GM19239 (cell line): Measurements from ENCODE around the gene DNMBP.
"Not testable (repeated sequence)": the region's sequence is repeated elsewhere in the genome, so short reads cannot be mapped to it uniquely, and the experiment has no call there.

Experiments
- DNase-seq: peaks from one replicate; pipeline ENCODE4 v3.0.0; 2011; ENCODE audit warnings: low spot score; ENCODE audit not compliant: insufficient read length
- FAIRE-seq: peaks from 2 replicates; lab custom pipeline; 2011; peaks lifted over from hg19 to GRCh38; lab: Jason Lieb, UNC

DNMBP gene

DNA sequence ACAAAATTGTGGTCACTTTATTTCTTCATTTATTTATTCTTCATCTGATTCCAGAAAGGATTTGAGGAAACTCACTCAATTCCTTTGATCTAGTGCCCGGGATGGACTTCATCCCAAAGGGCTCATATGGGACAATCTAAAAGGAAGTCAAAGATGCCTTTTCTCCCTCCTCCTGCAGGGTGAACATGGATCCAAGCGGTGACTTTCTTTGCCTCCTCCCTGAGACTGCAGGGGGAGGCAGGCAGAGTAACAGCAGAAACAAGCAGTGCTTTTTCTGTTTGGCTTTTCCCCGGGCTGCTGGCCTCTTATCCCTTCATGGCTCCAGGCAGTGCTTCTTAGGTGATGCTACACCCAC is 10.0 kb upstream of the DNMBP start:
- FAIRE-seq = no peak
- DNase-seq = no peak

DNA sequence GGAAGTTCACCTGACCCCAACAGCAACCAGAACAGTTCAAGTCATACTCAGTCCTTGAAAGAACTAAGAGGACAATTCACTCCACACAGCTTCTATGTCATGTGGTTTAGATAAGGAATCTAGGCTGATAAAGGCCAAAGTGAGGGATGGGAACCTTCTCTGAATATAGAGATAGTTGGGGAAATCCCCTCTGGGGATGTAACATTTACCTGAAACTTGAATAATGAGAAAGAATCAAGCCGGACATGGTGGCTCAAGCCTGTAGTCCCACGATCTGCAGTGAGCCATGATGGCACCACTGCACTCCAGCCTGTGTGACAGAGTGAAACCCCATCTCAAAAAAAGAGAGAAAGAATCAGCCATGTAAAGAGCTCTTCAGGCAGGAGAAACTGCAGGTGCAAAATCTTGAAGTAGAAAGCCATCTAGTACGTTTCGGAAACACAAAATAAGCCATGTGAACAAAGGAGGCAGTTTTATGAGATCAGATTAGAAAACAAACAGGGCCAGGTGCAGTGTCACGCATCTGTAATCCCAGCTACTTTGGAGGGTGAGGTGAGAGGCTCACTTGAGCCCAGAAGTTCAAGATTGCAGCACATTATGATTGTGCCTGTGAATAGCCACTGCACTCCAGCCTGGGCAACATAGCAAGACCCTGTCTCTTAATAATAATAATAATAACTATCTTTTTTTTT is 4.5 kb upstream of the DNMBP start:
- DNase-seq (peak; percentile 38), FAIRE-seq (peak; percentile 95)

DNA sequence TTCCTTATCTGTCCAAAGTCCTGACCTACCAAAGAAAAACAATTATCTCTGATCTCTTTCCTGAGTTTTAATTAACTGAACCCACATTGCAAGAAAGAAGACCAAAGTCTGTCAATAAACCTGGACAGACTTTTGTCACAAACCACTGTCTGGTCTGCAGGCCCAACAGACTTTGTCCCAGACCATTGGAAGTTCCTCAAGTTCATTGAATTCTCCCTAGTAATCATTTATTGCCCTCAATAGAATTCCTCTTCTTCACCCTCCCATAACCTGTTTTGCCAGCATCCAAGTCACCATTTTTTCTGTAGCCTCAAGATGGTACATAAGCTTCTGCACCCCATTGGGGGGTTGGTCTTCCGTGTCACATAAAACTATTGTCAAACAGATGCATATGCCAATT is 3.9 kb upstream of the DNMBP start:
- no peak for DNase-seq
- no peak for FAIRE-seq

DNA sequence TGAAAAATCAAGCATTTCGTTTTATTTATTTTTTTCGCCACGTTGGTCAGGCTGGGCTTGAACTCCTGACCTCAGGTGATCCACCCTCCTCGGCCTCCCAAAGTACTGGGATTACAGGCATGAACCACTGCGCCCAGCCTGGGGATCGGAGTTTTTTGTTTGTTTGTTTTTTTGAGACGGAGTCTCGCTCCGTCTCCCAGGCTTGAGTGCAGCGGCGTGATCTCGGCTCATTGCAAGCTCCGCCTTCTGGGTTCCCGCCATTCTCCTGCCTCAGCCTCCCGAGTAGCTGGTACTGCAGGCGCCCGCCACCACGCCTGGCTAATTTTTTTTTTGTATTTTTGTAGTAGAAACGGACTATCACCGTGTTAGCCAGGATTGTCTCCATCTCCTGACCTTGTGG is 2.2 kb upstream of the DNMBP start:
- not testable (repeated sequence) for DNase-seq, FAIRE-seq

DNA sequence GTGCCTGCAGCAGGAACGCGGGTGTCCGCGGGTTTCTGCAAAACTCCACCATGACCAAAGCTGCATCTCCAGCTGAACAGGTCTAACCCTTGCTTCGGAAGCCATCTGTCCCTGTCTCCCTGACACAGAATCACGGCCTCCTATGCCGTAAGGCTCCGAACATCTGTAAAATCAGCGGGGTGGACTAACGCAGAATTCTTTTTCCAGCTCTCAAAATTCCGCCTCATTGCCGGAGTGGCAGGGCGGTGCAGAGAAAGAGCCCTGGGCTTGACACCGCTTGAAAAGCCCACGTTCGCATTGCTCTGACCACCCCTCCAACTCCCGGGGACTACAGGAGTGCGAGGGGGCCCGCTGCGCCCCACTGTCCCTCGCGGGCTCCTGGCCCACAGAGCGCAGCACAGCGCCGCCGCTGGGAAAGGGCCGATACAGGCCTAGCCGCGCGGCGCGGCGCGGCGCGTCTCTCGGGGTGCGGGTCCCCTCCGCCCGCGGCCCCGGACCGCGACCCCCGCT is 409 bp downstream of the DNMBP start:
- FAIRE-seq (peak; percentile 11), DNase-seq (no peak)

DNA sequence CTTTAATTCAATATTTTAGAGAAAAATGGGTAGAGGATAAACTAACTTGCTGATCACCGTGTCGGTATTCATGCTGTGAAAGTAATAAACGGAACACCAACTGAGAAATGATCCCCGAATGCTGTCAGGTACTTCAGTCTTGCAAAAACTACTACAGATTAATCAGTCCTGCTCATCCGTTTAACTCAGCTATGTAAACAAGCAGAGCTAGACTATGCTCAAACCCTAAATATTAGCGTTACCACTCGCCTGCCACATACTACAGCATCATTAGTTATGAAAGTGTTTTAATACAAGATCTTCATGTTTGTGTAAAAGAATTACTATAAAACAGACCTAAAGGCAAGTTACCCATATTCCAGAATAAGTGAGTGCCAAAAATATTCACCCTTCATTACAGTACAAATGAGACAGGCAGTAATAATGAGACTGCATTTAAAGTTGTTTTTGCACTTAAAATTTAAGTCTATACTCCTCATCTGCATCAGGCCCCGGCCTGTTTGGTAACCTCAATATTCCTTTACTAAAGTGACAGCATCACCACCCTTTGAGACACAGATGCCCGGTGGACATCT is 952 bp downstream of the DNMBP start:
- DNase-seq = no peak
- FAIRE-seq = peak; percentile 26

DNA sequence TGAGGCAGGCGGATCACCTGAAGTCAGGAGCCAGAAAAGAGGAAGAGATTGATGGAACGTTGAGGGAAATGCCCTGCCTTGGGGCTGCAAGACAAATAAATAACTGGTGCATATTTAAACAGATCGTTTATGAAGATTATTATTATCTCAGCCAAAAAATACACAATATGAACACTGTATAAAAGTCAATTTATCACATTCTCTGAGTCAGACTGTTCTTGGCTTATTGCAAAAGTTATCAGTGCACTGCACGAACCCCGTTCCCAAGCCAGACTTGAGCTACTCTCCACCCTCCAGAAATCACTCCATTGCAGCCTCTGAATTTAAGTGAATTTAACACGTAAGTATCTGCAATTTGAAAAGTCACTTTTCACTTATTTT is 1.6 kb downstream of the DNMBP start:
- DNase-seq (no peak), FAIRE-seq (no peak)

DNA sequence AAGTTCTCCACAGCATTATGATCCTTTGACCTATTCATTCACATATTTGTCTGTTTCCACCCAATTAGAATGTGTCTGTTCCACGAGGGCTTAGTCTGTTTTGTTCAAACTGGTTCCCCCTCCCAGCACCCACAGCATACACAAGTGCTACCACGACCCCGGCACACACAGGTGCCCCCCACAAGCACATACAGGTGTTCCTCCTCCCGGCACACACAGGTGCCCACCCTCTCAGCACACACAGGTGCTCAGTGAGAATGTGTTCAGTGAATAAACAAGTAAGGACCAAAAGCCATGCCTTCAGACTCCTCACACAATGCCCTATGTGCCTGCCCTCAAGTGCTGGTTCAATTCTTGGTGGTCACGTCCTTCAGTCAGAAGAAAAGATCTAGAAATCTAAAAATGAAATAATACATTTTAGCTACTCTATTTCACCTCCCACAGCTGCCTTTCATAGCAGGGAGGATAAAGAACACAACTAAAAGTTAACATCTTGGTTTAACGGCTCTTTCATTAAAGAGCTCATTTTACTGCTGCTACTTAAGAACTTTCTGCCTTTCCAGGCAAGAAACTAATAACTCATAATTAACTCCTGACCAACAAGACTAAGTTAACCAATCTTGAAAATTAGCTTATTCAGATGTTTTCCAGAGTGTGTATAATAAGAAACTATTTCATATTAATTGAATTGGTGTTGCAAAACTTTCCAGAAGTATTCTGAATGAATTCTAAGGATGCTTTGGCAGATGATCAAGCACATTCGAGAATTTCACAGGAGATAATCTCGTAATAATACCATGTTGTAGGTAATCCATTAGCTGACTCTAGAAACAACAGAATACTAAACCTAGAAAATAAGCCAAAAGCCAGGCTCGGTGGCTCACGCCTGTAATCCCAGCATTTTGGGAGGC is 2.3 kb downstream of the DNMBP start:
- FAIRE-seq (no peak), DNase-seq (no peak)

DNA sequence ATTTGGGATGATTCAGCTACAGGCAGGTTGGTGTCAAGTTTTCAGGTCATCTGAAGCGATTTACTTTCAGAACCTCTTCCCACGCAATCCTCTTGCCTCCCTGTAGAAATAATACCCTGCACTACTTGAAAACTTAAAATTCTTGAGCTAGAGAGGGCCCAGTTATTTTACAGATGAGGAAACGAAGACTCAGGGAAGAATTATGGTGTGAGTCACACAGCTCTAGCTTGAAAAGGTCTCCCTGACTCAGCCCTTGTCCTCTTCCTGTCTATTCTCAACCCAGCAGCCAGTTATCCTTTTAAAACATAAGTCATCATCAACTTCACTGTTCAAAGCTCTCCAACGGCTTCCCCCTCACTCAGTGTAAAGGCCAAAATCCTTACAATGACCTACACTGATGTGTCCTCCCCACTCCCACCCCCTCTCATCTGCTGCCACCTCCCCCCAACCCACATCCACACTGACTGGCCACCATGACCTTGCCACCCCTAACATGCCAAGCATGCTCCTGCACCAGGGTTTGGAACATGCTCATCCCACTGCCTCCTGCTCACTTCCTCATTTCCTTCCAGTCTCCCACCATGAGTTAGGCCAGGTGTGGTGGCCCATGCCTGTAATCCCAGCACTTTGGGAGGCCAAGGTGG is 3.4 kb downstream of the DNMBP start:
- peak; percentile 54 for FAIRE-seq

DNA sequence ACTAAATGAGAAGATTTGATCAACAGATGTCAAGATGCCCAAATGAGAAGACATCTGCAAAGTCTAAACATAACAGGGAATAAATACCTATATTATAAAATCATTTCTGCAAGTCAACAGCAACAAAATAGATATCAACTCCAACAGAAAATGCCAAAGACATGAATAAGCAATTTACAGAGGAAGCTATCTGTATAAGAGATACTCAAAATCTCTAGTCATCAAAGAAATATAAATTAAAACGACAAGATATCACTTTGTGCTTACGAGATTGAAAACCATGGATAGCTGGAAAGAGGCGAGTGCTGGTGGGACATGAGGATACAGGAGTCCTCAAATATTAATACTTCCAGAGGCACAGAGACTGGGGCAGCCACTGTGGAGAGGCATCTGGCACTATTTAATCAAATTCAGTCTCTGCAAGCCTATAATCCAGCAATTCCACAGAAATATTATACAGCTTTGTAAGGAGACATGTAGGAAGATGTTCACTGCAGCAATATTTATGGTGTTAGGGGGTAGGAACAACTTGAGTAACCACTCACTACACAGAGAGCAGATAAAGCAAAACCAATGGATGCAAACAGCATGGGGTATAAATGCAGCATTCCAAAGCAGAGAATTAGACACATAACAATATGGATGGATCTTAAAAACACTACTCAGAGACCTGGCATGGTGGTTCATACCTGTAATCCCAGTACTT is 4.8 kb downstream of the DNMBP start:
- no peak for FAIRE-seq
- DNase-seq = no peak

More for the DNA sequence above, 3.4 kb downstream of the DNMBP start:
- no peak for DNase-seq

DNA sequence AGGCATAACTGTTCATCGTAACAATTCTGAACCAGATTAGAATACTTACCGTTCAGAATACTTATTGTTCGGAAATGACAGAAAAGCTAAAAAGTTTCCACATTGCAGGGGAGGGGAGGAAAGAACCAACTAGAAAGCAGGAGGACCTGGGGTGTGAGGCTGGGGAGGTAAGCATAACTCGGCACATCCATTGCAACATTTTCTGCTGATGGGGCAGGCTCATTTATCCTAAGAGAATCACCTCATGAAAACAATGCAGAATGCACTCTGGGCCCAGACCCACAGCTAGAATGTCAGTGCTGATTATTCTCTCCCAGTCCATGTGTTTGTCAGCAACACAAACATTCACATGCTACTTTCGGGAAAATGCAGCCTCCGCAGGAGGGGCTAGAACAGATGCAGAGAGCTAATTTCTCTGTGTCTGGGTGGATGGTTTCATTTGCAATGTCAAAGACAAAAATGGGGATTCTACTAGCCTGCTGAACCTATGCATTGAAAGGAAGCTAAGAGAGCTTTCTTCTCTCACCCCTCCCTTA is 9.6 kb downstream of the DNMBP start:
- FAIRE-seq (no peak), DNase-seq (no peak)

DNA sequence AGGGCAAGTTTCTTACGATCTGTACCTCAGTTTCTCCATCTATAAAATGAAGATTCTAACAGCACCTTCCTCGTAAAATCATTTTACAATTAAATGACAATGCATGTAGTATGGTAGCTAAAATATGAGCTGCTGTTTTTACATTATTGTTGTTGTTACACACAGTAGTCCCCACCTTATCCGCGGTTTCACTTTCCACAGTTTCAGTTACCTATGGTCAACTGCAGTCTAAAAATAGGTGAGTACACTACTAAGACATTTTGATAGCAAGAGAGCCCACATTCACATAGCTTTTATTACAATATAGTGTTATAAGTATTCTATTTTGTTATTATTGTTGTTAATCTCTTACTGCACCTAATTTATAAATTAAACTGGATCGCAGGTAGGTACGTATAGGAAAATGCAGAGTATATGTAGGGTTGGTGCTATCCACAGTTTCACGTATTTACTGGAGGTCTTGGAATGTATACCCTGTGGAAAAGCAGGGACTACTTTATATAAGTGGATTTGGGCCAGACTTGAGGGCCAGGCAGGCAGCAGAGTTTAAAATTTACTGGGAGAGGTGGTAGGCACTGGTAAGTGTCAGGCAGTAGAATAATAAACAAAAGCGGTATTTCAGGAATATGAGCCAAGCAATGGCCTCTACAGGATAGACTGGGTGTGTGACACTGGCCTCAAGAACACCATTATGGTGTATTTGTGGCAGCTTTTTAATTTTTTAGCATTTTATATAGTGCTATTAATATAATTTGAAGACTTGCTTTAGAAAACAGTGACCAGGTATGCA is 10.2 kb downstream of the DNMBP start:
- no peak for FAIRE-seq
- no peak for DNase-seq

DNA sequence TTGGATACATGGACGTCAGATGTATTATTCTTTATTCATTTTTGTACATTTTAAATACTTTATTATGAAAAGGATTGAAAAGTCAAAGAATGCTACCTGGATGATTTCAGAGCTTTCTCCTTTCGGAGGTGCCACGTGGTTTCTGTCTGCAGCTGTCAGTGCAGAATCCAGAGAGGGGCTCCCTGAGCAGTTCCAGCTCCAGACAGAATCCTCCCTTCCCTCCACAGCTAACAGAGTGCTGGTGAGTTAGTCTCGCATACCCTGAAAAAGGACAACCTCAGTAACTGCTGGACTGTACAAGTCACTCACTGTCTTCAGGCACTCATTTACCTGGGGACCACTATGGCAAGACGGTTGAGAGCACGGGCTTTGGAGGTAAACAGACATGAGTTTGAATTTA is 10.9 kb downstream of the DNMBP start:
- DNase-seq (no peak), FAIRE-seq (no peak)

DNA sequence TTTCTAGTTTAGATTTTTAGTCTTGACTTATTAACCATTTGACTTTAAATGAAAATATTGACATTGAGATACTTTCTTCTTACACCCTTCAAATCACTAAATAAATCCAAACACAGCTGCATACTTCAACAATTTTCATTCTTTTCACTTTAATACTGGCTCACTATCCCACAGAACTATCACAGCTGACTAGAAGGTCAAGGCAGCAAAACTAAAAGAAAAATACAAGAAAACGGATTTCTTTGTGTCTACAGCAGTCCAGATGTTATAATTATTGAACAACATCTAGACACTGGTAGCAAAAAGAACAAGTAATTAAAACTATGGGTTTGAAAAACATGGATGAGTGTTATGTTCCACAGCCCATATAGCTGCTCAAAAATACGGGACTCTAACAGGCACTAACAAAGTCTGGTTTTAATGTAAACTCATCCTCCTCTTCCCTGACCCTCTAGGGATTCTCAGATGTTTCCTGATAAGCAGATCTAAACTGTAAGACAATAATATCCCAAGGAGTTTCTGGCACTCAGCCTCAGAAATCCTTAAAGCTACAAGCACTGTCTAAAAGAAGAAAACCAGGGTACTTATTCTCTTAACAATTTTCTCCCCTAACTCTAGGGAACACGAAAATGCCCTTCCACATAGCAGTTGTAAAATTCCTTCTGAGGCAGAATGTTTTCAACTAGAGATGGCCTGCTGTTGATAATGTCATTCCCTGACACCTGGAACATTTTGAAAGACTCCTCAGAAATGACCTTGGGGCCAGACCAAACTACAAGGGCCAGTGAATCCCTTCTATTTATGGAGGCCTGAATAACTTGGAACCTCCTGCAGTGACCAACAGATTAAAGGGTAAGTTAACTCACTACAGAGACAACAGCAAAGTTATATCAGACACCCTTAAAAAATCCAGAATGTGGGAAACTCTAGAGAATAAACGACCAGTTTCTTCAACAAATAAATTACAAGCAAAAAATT is 12.8 kb downstream of the DNMBP start:
- no peak for FAIRE-seq

DNA sequence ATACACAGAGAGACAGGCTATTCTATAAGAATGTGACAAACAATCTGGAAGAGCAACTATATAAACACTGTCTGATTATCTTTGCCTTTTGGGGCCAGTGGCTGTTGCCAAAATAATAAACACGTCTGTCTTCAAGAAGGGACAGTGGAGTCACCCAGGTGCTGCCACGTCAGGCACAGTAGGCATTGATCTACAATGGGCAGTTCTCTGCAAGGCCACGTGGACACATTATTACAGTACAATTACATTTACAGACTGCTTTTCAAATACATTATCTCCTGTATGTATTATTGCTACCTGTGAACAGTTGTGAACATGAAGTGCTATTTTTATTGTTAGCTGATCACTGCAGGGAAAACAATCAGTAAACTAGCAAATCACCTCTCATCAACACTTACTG is 14.0 kb downstream of the DNMBP start:
- no peak for DNase-seq
- no peak for FAIRE-seq

More for the DNA sequence above, 12.8 kb downstream of the DNMBP start:
- no peak for DNase-seq

DNA sequence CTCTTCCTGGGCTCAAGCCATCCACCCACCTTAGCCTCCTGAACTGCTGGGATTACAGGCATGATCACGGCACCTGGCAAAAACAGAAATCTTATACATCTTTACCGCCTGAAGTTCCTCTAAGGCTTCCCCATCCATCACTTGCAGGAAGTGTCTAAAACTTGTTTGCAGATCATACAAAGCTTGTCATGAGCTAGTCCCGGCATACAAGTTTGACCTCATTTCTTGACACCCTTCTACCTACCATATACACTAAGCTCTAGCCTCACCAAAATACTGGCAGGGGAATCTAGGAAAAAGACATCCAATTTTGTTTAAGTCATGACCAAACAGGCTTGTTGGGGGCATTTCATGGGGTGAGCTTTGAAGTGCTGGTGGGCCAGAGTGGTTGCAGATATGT is 14.5 kb downstream of the DNMBP start:
- FAIRE-seq (no peak), DNase-seq (no peak)

DNA sequence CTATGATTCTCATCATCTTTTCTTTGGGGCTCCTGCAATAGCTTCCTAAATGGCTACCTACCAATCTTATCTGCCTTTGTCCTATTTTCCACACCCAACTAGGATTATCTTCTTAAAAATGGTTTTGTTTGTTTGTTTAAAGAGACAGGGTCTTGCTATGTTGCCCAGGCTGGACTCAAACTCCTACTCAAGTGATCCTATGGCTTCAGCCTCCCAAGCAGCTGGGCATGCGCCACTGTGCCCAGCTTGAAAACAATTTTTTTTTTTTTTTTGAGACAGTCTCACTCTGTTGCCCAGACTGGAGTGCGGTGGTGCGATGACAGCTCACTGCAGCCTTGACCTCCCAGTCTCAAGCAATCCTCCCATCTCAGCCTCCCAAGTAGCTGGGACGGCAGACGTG is 14.9 kb downstream of the DNMBP start:
- FAIRE-seq = peak; percentile 68
- DNase-seq = no peak
